HCT116 (cell line): ENCODE results near the gene TMIE. TPM values are rescaled to one million over a fixed set of nuclear protein-coding genes. Genes with fewer than 3 reads are reported as not detected.

Experiments
- ATAC-seq: fragments of 200-7000 bp; cut with Tn5 transposase; 2 replicates; pipeline ENCODE4 v1.9.1; 2020; ENCODE audit warnings: mild to moderate bottlenecking, moderate library complexity
- BruUV-seq: library from RNA; stranded (reverse); fragments of 400-500 nt; replicated peaks from 2 replicates; lab custom pipeline; 2021; lab: Mats Ljungman, UMichigan
- CTCF ChIA-PET: fragments of 300-600 bp; sonication (Branson Sonifier 250); formaldehyde crosslinking; loops from one replicate; lab custom pipeline; 2021; ENCODE audit warnings: antibody characterized with exemption; lab: Charles Lee
- POLR2A ChIA-PET: fragments of 300-600, 350-600 bp; sonication (Branson Sonifier 250); formaldehyde crosslinking; loops from one replicate; lab custom pipeline; 2021; ENCODE audit warnings: antibody characterized with exemption; lab: Charles Lee
- RAD21 ChIA-PET, 2 experiments: fragments of 300-600 bp; sonication (Branson Sonifier 250); formaldehyde crosslinking; loops; one replicate each; lab custom pipeline; 2023; ENCODE audit warnings: low total read pairs in 2 of 2; ENCODE audit not compliant: uncharacterized antibody in 2 of 2, unreplicated experiment in 2 of 2, low non-redundant PET in 1 of 2; lab: Charles Lee
- DNase-seq: peaks from one replicate; pipeline ENCODE4 v3.0.0-alpha.2; 2010; ENCODE audit warnings: low read depth, low spot score
- H2AFZ ChIP-seq: fragments of 200-600 bp; shearing (Covaris generic), sonication (generic); 2 replicates; pipeline ENCODE4 v1.6.1; 2017; ENCODE audit warnings: low read depth, mixed run types, mixed read lengths, antibody characterized with exemption, low read length; ENCODE audit not compliant: poor library complexity, severe bottlenecking
- H3K27ac ChIP-seq: 2 replicates; pipeline ENCODE4 v1.5.1; 2012; ENCODE audit warnings: low read depth, low read length
- H3K27me3 ChIP-seq: fragments of 200-600 bp; sonication (generic); 2 replicates; pipeline ENCODE4 v1.6.1; 2016; ENCODE audit warnings: mixed run types, low read length, mixed read lengths; ENCODE audit not compliant: insufficient read depth
- H3K36me3 ChIP-seq, 2 experiments: fragments of 200-500 bp in 1 of 2; fragments of 200-600 bp in 1 of 2; sonication (Bioruptor generic) in 1 of 2; sonication (generic) in 1 of 2; 2 replicates each; pipeline versions ENCODE4 v1.5.1 to v1.6.1; 2014 to 2016; ENCODE audit warnings: low read length in 2 of 2, inconsistent platforms in 1 of 2, mixed read lengths in 1 of 2, mixed run types in 1 of 2; ENCODE audit not compliant: insufficient read depth in 2 of 2, control insufficient read depth in 1 of 2
- H3K4me1 ChIP-seq, 2 experiments: fragments of 200-600 bp in 1 of 2; sonication (generic) in 1 of 2; 2 replicates each; pipeline versions ENCODE4 v1.5.1 to v1.6.1; 2012 to 2017; ENCODE audit warnings: low read length in 2 of 2, inconsistent platforms in 1 of 2, mild to moderate bottlenecking in 1 of 2, mixed read lengths in 1 of 2, mixed run types in 1 of 2, moderate library complexity in 1 of 2; ENCODE audit not compliant: insufficient read depth in 2 of 2, control insufficient read depth in 1 of 2
- H3K4me2 ChIP-seq: fragments of 200-600 bp; sonication (generic); 2 replicates; pipeline ENCODE4 v1.6.1; 2017; ENCODE audit warnings: mixed run types, low read length, mixed read lengths
- H3K4me3 ChIP-seq, 2 experiments: fragments of 200-600 bp in 1 of 2; sonication (generic) in 1 of 2; replicated peaks in 1 of 2; 2 replicates each; pipeline ENCODE4 v1.5.1; 2011 to 2016; ENCODE audit warnings: low read length in 2 of 2, control low read depth in 1 of 2, low read depth in 1 of 2, mild to moderate bottlenecking in 1 of 2, mixed read lengths in 1 of 2, mixed run types in 1 of 2
- H3K79me2 ChIP-seq: fragments of 200-600 bp; sonication (generic); 2 replicates; pipeline ENCODE4 v1.6.1; 2017; ENCODE audit warnings: mild to moderate bottlenecking, mixed run types, low read length, moderate library complexity, mixed read lengths; ENCODE audit not compliant: insufficient read depth
- H3K9ac ChIP-seq: fragments of 200-600 bp; sonication (generic); 2 replicates; pipeline ENCODE4 v1.6.1; 2016; ENCODE audit warnings: low read length, mixed read lengths
- H3K9me2 ChIP-seq: fragments of 200-600 bp; sonication (generic), shearing (Covaris generic); 2 replicates; pipeline ENCODE4 v1.6.1; 2017; ENCODE audit warnings: mixed run types, mild to moderate bottlenecking, moderate library complexity; ENCODE audit not compliant: insufficient read depth
- H3K9me3 ChIP-seq, 2 experiments: fragments of 200-500 bp in 1 of 2; fragments of 200-600 bp in 1 of 2; sonication (Bioruptor generic) in 1 of 2; sonication (generic) in 1 of 2; 2 replicates each; pipeline ENCODE4 v1.6.1; 2014 to 2017; ENCODE audit warnings: low read length in 2 of 2, mixed read lengths in 2 of 2, inconsistent platforms in 1 of 2, low read depth in 1 of 2, mild to moderate bottlenecking in 1 of 2, mixed run types in 1 of 2, moderate library complexity in 1 of 2; ENCODE audit not compliant: control insufficient read depth in 1 of 2, insufficient read depth in 1 of 2
- H4K20me1 ChIP-seq: fragments of 200-600 bp; sonication (generic), shearing (Covaris generic); 2 replicates; pipeline ENCODE4 v1.6.1; 2017; ENCODE audit warnings: mixed run types, mild to moderate bottlenecking, moderate library complexity; ENCODE audit not compliant: insufficient read depth
- CBX3 ChIP-seq: IDR thresholded peaks from 2 replicates; pipeline ENCODE4 v1.6.1; 2012; ENCODE audit warnings: low read depth
- EZH2 ChIP-seq: fragments of 200-600 bp; sonication (generic); IDR thresholded peaks from 2 replicates; pipeline ENCODE4 v1.6.1; 2017; ENCODE audit warnings: antibody characterized with exemption, mixed run types
- REST ChIP-seq: IDR thresholded peaks from 2 replicates; pipeline ENCODE4 v1.6.1; 2012; ENCODE audit warnings: low read depth
- SIN3A ChIP-seq: IDR thresholded peaks from 2 replicates; pipeline ENCODE4 v1.6.1; 2012; ENCODE audit warnings: low read depth
- SP1 ChIP-seq: IDR thresholded peaks from 2 replicates; pipeline ENCODE4 v1.6.1; 2012; ENCODE audit warnings: low read depth
- YY1 ChIP-seq: IDR thresholded peaks from 2 replicates; pipeline ENCODE4 v1.6.1; 2011; ENCODE audit warnings: low read length, low read depth, moderate library complexity, mild to moderate bottlenecking; ENCODE audit not compliant: insufficient replicate concordance; ENCODE audit errors: extremely low read depth
- ZBTB33 ChIP-seq: IDR thresholded peaks from 2 replicates; pipeline ENCODE4 v1.6.1; 2011; ENCODE audit warnings: mild to moderate bottlenecking, low read length, moderate library complexity; ENCODE audit not compliant: insufficient replicate concordance; ENCODE audit errors: extremely low read depth
- intact Hi-C: fragments of 100-400 bp; cut with micrococcal nuclease; formaldehyde crosslinking; loops from 2 replicates; pipeline ENCODE4 v1.10.0; 2022
- total RNA-seq: library from RNA; stranded (reverse); gene quantifications from one replicate; pipeline ENCODE4 v1.2.1, GENCODE V29; 2021; ENCODE audit not compliant: unreplicated experiment

The TMIE gene
- total RNA-seq, 1 experiment from 2014 or later, result 0.74 TPM

GRCh38 chr3:46709157-46709654 is 8.0 kb downstream of the TMIE start:
- Histone ChIP-seq H3K4me1 (peaks cover 7 to 15% of the 10 kb centered on the region in 2 experiments; a peak in 3 of 4 replicates), H3K9me3 (no peaks in the 10 kb centered on the region), H4K20me1 (no peaks in the 10 kb centered on the region), H3K9me2 (no peaks in the 10 kb centered on the region), H3K27ac (no peak overlapping the region), H3K4me3 (no peak overlapping the region), H3K27me3 (no peaks in the 10 kb centered on the region), H3K36me3 (no peaks in the 10 kb centered on the region), H3K79me2 (no peaks in the 10 kb centered on the region), H2AFZ (no peak overlapping the region), H3K4me2 (no peak overlapping the region), H3K9ac (no peak overlapping the region)
- ChIA-PET RAD21 (interaction anchor here in 1 of 2 experiments (0.5 kb wide), 1 partner anchor 662 kb away, joined by 3 read pairs; no protein-coding TSS in a partner anchor), POLR2A (no interaction called here), CTCF (interaction anchor here (1.0 to 2.1 kb wide), 2 partner anchors 186 to 200 kb away, joined by 3 to 11 read pairs; no protein-coding TSS in a partner anchor)
- TF ChIP-seq YY1 (no peak), REST (no peak), SIN3A (no peak), SP1 (no peak), CBX3 (no peak), ZBTB33 (no peak), EZH2 (no peak)
- DNase-seq, result no peak
- no TSS peak for BruUV-seq
- ATAC-seq, result no peak
- intact Hi-C loops, result loop anchor here (10.0 kb wide), 1 partner anchor 1076 kb away; the partner anchor contains the start of gene SMARCC1
